NCI-H345 (cell line): ENCODE measurements around the gene OSBPL10.

Experiments
- DNase-seq: peaks from one replicate; lab custom pipeline; 2025; lab: John Stamatoyannopoulos, UW

The OSBPL10 gene

DNA sequence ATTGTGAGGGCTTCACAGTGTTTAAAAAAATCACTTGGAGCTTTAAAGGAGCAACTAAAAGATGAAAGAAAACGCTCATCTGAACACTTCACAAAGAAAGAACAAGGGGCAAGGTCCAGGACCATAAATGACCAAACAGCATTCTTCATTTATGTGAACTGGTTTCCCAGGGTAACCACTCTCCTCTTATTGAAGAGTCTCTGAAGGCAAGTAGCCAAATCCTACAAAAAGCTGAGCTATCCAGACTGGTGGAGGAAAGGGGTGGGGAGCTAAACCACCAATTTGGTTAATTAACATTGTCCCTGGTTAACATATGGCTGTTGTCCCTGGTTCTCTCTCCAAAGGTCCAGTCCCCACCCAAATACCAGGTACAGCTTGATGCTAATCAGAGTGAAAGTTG, 58.1 kb downstream of the OSBPL10 start:
- no peak for DNase-seq

DNA sequence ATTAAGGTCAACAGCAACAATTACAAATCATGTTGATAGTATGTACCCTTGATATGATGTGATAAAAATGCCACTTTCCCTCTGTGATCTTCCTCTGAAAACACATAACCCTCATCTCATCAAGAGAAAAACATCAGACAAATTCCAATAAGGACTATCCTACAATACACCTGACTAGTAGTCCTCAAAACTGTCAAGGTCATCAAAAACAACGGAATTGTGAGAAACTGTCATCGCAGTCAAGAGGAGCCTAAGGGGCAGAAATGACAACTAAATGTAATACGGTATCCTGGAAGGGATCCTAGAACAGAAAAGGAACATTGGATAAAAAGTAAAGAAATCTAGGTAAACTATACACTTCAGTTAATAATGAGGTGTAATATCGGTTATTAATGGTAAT, 59.2 kb downstream of the OSBPL10 start:
- DNase-seq, result no peak

DNA sequence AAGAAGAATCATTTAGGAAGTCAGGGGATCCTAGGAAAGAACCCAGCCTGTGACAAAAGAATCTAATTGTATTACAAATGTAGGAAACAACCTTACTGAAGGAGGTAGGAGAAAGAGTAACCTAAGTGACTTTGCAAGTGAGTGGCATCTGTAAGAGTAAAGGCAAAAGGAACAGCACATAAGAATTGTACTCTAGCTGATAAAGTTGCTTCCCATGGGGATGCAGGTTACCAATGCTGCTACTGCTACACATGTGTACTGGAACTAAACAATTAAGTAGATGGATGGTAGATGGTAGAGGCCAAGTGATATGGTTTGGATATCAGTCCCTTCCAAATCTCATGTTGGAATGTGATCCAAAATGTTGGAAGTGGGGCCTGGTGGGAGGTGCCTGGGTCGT, 60.8 kb downstream of the OSBPL10 start:
- no peak for DNase-seq

DNA sequence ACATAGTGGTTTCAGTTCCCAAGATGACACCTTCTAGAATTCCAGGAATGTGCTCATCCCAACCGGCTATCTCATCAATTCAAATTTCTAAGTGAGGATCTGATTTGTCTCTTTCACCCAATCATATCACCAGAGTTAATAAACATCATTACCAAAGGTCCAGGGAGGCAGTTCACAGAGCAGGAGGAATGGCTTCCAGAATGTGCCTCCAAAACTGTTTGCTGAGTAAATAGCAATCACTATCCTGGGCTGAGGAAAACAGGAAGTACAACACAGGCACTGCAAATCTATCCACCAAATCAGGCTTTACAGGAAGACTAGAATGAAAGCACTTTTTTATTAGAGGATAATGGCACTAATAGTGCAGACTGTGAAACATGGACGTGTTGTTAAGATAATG, 61.5 kb downstream of the OSBPL10 start:
- no peak for DNase-seq

DNA sequence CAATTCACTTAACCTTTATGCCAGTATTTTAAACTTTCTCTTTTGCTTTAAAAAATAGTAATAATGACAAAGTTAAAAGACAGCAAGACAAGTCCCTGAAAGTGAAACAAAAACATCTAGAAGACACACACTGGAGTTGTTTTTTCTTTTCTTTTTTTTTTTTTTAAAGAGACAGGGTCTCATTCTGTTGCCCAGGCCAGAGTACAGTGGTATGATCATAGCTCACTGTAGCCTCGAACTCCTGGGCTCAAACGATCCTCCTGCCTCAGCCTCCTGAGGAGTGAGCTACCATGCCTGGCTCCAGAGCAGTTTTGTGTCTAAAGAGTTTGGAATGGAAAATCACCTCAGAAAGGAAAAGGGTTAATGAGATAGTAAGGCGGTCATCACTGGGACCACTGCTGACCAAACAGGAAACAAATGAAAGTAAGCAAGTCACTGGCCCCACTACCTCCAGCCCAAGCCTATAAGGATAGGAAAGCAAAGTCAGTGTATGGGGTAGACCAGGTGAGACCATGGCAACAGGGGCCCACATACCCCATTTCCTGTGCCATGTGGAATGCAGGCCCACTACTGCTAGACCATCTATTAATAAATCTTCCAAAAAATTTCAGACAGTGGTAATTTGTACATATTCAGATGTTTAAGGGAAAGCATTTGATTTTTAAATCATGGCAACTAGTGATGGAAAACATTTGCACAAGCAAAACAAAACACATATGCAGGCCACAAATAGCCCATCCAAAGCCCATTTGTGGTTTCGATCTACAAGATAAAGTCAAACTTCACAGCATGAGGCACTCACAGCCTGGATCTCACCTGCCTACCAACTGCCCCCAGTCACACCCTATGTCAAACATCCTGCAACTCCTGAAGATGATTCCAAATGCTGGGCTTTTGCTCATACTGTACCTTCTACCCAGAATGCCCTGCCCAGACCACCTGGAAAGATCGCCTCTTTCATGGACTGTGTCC, 62.6 kb downstream of the OSBPL10 start:
- no peak for DNase-seq

DNA sequence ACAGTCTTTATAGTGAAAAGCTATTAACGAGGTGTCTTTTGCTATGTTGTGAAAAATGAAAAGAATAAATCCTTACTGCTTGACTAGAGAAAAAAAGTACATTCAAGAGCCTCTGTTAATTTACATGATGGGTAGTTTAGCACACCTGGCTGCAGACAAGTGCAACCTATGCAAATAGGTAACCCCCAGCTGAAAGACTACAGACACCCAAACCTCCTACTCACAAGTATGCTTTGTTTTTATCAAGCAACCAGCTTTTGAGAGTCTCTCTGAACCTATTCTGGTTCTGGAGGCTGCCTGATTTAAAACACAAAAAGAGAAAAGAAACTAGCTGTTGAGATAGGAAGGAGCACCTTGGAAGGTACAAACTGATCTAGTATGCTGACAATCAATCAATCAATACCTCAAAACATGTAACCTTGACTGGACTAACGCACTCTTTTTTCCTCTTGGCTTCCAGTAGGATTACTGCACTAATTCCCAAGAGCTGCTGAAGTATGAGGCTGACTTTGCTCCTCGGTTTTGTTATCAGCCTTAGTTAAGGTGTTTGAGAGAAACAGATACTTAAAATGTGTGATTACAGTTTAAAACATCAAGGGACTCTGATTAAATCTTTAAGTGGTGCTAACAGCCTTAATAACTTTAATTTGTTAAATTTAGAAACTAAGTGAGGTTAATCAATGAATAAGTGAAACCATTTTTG, 63.6 kb downstream of the OSBPL10 start:
- DNase-seq, result no peak

DNA sequence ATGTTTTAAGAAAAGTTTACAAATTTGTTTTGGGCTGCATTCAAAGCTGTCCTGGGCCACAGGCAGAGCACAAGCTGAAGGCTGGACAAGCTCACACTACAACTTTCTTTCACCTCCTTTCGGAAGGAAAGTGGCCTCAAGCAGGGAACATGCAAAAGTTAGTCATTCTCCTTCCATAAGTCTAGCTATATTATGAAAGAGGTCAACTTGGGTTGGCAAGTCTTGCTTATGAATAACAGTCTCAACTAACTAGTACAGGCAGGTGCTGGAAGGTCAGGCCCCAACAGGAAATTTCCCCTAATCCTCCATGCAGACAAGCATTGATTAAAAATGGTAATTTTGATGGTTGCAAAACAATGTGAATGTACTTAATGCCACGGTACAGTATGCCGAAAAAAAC, 69.4 kb downstream of the OSBPL10 start:
- DNase-seq, result no peak

DNA sequence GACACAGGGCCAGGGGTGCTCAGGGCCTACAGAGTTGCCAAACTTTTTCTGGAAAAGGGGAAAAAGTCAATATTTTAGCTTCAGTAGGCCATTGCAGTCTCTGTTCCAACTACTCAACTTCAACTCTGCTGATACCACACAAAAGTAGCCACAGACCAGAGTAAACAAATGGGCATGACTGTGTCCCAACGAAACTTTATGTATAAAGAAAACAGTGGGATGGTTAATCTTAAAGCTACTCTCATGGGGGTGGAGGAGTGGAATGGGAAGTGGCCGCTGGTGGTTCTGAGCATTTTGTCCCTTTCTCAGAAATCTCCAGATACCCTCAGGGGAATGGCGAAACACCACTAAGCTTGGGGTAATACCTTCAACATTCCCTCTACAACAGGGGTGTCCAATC, 69.9 kb downstream of the OSBPL10 start:
- DNase-seq, result no peak

DNA sequence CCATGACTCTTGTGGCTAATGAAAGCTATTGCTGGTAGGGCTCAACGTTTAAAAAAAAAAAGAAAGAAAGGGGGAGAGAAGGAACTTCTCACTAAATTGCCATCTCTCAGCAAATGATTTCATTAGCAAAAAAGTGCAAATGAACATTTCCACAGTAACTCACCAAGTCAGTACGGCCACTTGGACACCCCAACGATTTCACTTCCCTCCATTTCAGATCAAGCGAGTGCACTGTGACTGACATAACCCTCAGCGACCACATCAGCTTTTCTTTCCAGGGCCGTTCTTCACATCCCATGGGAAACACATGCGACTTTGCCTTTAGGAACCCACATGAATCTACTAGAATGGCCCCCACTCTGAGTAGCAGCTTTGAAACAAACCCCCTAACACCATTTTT, 71.6 kb downstream of the OSBPL10 start:
- DNase-seq, result no peak

DNA sequence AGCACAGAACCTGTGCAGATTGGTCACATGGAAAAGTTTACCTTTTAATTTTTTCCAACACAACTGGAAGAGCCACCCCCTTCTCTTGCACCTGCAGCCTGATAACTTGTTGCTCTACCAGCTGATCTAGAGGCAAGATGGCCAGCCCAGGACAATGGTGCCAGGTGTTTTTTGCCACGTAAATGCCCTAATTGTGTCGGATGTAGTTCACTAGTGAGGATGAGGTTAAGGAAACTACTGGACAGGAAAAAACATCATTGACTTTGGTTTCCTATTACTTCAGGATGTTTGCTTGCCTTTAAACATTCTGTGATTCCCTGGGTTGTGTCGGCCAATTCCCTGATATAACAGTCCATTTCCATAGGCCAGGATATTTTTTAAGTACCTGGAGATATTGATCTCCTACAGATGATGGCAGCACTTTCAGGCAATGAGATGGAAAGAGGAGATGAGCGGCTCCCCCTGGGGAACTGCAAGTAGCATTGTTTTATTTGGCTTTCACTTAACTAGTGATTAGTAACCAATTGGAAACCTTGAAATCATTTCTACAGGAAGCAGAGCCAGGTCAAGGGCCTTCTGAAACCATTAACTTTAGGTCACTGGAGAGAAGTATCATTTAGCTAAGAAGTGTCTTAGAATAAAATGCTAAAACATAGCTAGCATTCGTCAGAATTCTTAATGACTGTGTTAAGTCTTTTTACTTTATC, 72.5 kb downstream of the OSBPL10 start:
- peak; percentile 4 for DNase-seq

DNA sequence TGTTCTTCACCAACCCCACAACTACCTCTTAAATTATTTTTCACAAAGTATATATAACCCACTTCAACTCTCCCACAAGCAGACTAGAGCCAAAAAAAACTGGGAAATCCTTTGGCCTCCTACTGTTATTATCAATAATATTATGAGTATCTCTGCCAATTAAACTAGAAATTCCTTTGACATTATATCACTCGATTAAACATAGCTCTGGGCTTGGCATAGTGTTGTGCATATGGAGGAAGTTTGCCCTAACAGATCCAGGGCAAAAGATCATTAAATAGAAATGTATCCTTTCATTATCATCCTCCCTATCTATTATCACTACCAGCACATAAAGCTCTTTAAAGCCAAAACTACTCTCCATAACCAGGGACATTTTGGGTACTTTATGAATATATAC, 74.9 kb downstream of the OSBPL10 start:
- DNase-seq, result no peak

DNA sequence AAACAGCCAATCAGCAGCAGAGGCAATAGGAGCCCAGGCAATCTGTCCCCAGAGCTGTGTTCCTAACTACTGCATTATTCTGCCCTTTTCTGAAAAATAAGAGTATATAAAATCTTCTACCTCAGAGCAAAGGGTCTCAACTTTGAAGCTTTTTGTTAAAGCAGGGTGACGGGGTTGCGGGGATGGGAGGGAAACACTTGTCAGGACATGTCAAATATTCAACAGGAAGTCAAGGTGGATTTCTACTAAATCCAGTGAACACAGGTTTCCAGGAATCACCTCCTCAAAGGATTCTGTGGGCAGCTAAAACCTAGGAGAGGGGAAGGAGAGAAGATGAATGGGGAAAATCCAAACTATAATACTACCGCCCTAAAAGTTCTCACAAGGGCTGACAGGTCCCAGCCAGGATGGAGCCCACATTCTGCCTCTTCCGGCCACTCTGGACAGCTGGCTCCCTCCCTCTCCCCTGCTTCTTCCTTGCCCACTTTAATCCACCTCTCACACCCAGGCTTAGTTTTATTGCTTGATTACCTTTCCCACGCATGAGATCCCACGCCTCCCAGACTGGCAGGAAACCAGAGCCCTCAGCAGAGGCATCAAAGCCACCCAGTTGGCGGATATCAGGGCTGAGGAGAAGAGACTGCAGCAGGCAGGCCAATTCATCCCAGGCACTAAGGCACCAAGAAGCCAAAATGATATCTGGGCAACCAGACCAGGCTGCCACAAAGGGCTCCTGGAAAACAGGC, 77.2 kb downstream of the OSBPL10 start:
- DNase-seq, result no peak

DNA sequence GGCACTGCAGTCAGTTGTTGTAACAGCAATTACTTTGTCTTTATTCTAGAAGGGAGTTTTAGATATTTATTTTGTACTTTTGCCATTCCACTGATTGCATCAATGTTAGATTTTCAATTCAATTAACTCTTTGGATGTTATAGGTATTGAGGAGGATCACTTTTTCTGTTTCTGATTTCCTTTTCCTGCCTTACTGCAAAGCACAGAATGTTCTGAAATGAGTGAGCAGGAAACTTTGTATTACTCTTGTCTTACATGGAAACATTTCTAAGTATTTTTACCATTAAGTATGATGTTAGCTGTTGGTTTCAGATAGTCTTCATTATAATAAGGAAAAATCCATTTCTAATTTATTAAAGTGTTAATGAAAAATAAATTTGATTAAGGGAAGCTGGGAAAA, 80.5 kb downstream of the OSBPL10 start:
- no peak for DNase-seq

DNA sequence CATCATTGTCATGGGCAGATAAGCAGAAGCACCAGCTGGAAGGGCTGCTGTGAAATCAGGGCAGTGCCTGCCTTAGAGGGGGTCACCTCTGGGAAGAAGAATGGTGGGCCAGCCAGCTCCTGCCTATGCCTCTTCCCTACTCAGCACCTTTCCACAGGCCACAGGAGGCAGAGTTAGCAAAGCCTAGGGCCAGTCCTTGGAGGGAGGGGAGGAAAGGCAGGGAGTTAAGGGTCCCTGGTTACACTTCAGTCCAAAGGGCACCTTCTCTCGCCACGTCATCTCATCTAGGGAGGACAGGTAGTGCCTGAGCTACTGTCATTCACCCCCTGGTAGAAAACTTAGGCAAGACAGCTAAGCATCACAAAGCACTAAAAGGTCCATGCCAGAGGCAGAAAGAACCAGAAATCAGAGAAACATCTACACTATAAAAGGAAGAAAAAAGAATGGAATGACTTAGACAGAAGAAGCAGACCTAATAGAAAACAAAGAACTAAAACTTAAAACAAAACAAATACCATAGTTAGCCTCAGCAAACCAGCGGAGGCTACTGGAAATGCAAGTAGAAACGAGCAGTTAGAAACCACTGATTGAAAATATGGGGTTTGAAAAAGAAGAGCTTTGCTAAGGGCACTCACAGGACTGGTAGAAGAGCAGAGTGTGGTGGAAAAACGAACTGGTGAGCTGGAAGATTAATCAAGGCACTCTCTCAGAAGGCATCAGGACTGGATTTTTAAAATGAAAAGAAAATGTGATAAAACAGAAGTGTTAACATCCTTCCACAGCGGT, 84.2 kb downstream of the OSBPL10 start:
- no peak for DNase-seq

DNA sequence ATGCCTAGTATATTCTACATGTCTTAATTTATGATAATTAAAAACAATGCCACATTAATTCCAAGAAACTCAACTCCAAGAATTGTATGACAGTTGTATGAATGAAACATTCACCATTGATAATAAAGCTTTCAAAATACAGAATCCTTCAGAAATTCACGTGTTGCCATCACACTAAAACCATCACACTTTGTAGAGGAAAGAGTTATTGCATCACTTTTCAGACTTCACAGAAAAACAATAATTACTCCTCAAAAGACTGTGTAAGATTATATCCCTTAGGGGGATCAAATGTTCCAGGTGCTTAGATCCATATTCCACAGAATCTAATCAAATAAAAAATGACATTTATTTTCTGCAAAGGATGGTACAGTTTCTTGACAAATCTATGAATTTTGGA, 85.0 kb downstream of the OSBPL10 start:
- no peak for DNase-seq

DNA sequence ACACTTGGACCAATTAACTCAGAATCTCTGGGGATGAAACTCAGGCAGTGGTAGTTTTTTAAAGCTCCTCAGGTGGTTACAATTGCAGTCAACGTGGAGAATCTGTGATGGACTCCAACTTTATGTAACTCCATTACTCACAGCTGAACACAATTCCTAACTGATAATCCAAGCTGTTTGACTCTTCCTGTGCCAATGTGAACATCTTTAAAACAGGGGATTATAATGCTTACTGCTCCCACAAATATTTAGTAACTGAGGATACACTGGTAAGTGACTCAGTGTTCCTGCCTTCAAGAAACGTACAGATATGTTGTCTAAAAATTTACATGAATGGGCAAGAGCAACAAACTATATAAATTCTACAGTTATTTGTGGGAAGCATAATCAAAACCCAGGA, 85.6 kb downstream of the OSBPL10 start:
- DNase-seq, result no peak

DNA sequence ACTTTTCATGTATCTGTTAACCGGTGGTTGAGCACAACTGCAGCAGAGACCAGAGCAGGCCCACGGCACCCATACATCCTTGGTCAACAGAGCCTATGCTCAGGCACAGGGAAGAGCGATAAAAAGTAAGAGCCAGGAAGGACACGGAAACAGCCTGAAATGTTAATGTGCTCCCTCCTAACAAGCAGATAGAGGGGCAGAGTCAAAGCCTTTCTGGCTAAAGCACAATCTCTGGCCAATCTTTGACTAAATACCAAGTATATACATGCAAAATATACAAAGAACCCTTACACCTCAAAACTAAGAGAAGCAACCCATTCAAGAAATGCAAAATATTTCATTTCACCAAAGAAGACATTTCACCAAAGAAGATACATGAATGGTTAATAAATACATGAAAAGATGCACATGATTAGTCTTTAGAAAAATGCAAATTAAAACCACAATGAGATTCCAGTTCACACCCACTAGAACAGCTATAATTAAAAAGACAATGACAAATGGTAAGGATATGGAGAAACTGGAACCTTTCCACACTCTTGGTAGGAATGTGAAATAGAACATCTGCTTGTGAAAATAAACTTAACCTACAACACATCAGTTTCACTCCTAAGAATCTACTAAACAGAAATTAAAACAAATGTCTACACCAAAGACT, 88.0 kb downstream of the OSBPL10 start:
- DNase-seq, result no peak

DNA sequence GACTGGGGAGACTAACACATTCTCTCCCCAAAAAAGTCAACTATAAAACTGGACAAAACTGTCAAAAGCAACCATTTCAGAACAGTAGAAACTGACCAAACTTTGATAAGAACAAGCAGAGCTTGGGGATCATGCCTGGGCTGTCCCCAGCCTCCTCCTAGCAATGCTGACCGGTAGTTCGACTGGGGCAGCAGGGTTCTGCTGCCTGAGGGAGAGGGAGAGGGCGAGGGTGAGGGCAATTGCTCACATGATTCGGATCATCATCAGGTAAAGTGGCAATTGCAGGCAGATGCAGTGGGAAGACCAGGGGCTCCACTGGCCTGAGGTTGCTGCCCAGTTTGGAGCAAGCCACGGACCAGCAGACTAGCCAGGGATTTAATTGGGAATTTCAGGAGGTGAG, 88.6 kb downstream of the OSBPL10 start:
- DNase-seq, result no peak

DNA sequence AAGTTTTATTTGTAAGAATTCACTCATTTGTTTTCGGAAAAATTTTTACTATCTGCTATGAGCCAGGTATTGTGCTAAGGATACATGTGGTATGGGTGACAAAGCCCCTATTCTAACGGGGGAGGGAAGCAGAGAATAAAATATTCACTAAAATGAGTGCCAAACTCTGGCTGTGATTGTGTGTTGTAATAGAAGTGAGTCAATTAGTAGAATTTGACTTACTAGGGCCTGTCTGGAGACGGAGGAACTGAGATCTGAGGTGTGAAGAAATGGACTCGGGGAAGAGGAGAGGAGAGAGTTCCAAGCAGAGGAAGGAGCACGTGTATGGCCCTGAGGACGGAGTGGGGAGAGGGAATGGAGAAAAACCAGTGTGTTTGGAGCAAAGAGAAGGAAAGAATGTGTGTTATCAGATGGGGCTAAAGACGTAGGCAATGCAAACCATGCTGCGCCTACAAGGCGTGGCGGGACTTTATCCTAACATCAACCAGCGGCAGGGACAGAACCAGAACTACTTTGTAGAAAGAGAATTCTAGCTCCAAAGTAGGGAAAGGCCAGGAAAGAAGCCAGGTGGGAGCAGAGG, 89.1 kb downstream of the OSBPL10 start:
- DNase-seq, result no peak

DNA sequence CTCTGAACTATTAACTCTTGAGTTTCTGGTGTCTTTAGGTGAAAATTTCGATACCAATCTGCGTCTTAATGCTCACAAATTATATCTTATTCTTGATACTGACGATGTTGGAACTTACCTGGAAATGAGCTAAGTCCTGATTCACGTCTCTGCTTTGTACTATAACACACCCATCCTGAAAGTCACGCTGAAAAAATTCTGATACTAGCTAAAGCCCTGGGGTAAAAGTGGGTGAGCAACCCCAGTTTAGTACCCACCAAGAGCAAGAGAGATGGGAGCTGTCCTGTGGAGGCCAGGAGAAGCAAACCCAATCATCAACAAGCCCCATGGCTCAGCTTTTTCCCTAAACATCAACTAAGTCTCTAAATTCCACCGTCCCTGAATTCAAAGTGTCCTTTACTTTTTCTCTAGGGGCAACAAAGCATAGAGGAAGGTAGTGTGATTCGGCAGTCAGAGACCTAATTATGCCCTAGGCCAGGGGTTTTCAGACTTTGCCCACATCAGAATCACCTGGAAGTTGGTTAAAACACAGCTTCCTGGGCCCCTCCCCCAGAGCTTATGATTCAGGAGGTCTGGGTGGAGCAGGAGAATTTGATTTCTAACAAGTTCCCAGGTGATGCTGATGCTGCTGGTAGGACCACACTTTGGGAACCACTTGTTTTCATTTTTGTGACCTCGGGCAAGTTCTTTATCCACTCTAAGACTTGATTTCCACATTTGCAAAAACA, 90.2 kb downstream of the OSBPL10 start:
- no peak for DNase-seq
